Endodermal cell (in vitro differentiated cells): Measurements from ENCODE around the gene CBR3. TPM values are rescaled to one million over a fixed set of nuclear protein-coding genes. Genes with fewer than 3 reads are reported as not detected.

Experiments
- DNase-seq: peaks from one replicate; pipeline ENCODE4 v3.0.0-alpha.2; 2017
- H3K27ac ChIP-seq: 2 replicates; pipeline ENCODE4 v1.5.1; 2013; ENCODE audit warnings: mild to moderate bottlenecking, low read depth, low read length, moderate library complexity
- H3K27me3 ChIP-seq: 2 replicates; pipeline ENCODE4 v1.6.1; 2013; ENCODE audit warnings: mild to moderate bottlenecking, low read length, moderate library complexity; ENCODE audit not compliant: insufficient read depth, control insufficient read depth, poor library complexity, severe bottlenecking
- H3K36me3 ChIP-seq: 2 replicates; pipeline ENCODE4 v1.7.0; 2013; ENCODE audit warnings: mild to moderate bottlenecking, low read length, moderate library complexity; ENCODE audit not compliant: control insufficient read depth, insufficient read depth
- H3K4me1 ChIP-seq: one replicate; pipeline ENCODE4 v1.7.0; 2013; ENCODE audit warnings: low read length; ENCODE audit not compliant: control insufficient read depth, insufficient read depth
- H3K4me3 ChIP-seq: 2 replicates; pipeline ENCODE4 v1.5.1; 2013; ENCODE audit warnings: mild to moderate bottlenecking, low read length, moderate library complexity
- H3K9ac ChIP-seq: 2 replicates; pipeline ENCODE4 v1.6.1; 2013; ENCODE audit warnings: mild to moderate bottlenecking, low read length, moderate library complexity; ENCODE audit not compliant: poor library complexity, severe bottlenecking; ENCODE audit errors: extremely low read depth
- H3K9me3 ChIP-seq: 2 replicates; pipeline ENCODE4 v1.6.1; 2013; ENCODE audit warnings: mild to moderate bottlenecking, low read length, moderate library complexity; ENCODE audit not compliant: control insufficient read depth
- H3K27ac Mint-ChIP-seq: 2 replicates; pipeline ENCODE4 v1.8.0; 2020; ENCODE audit warnings: mixed read lengths
- H3K27me3 Mint-ChIP-seq: 2 replicates; pipeline ENCODE4 v1.8.0; 2021; ENCODE audit warnings: mild to moderate bottlenecking, mixed read lengths; ENCODE audit not compliant: insufficient read depth
- H3K36me3 Mint-ChIP-seq: 2 replicates; pipeline ENCODE4 v1.8.0; 2020; ENCODE audit warnings: low read depth, mixed read lengths
- H3K4me1 Mint-ChIP-seq: 2 replicates; pipeline ENCODE4 v1.8.0; 2020; ENCODE audit warnings: mixed read lengths
- H3K4me3 Mint-ChIP-seq: 2 replicates; pipeline ENCODE4 v1.8.0; 2020; ENCODE audit warnings: mild to moderate bottlenecking, moderate library complexity, mixed read lengths
- H3K9me3 Mint-ChIP-seq: 2 replicates; pipeline ENCODE4 v1.8.0; 2020; ENCODE audit warnings: mild to moderate bottlenecking, mixed read lengths
- CTCF ChIP-seq: fragments of 200-600 bp; sonication (generic); conservative IDR thresholded peaks from 2 replicates; pipeline ENCODE4 v1.5.0; 2021; ENCODE audit warnings: antibody characterized with exemption, mild to moderate bottlenecking
- WGBS, 2 experiments: methylation state at CpG; one replicate each; pipeline versions ENCODE4 v1.1.5 to v1.1.7; 2013; ENCODE audit warnings: missing lambda C conversion rate in 2 of 2, mixed read lengths in 1 of 2; ENCODE audit not compliant: insufficient coverage in 1 of 2, insufficient read length in 1 of 2; 5-methylcytosine and 5-hydroxymethylcytosine counted together
- total RNA-seq, 2 donors: library from RNA; stranded (reverse); fragmentation: NEBNext Ultra II Directional in 1 of 2; extraction: Animal tissue kit (Norgen Biotek cat#: 25700) in 1 of 2; gene quantifications; 2 replicates in 1 of 2; 3 replicates in 1 of 2; pipeline ENCODE4 v1.2.1, GENCODE V29; 2021

CBR3 gene
- total RNA-seq, 2 donors from 2014 or later, result not detected

DNA sequence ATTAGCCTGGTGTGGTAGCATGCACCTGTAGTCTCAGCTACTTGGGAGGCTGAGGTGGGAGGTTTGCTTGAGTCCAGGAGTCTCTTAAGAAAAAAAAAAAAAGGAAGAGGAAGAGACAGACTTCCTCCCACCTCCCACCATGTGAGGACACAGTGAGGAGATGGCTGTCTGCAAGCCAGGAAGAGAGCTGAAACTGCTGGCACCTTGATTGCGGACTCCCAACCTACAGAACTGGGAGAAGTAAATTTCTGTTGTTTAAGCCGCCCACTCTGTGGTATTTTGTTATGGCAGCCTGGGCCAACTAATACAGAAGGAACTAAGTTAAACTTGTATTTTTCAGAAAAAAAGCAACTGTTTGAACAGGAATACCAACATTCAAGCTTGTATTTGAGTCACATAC is 43.5 kb downstream of the CBR3 start:
- peaks cover 1% of the 10 kb centered on the region for H3K4me1 Mint-ChIP-seq

DNA sequence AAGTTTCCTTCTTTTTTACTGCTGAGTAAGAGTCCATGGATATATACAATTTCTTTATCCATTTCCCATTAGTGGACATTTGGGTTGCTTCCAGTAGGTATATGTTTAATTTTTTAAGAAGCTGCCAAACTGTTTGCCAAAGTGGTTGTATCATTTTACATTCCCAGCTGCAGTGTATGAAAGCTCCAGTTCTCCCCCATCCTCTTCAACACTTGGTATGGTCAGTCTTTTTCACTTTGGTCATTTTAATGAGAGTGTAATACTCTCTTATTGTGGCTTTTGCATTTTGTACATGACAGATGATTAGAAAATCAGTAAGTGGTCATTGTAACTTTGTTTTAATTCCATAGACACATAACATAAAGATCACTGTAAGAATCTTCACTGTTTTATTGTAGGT is 44.3 kb downstream of the CBR3 start:
- DNase-seq, result no peak
- Mint-ChIP-seq H3K4me3 (no peak overlapping the region), H3K36me3 (peaks cover 2% of the 10 kb centered on the region), H3K27me3 (no peaks in the 10 kb centered on the region), H3K27ac (no peak overlapping the region), H3K9me3 (no peaks in the 10 kb centered on the region), H3K4me1 (peaks cover 1% of the 10 kb centered on the region)
- no peaks in the 10 kb centered on the region for H3K9me3 ChIP-seq
- no peaks in the 10 kb centered on the region for H3K4me1 ChIP-seq
- no peaks in the 10 kb centered on the region for H3K36me3 ChIP-seq
- H3K27me3 ChIP-seq, result no peaks in the 10 kb centered on the region
- H3K4me3 ChIP-seq, result no peak overlapping the region
- no peak for TF ChIP-seq CTCF
- H3K27ac ChIP-seq, result no peak overlapping the region
- no peak overlapping the region for H3K9ac ChIP-seq

More for the DNA sequence above, 43.5 kb downstream of the CBR3 start:
- no peak overlapping the region for H3K27ac Mint-ChIP-seq
- H3K4me3 ChIP-seq, result no peak overlapping the region
- DNase-seq, result no peak
- H3K27me3 ChIP-seq, result no peaks in the 10 kb centered on the region
- no peak for TF ChIP-seq CTCF
- no peaks in the 10 kb centered on the region for H3K9me3 ChIP-seq
- peaks cover 2% of the 10 kb centered on the region for H3K36me3 Mint-ChIP-seq
- no peaks in the 10 kb centered on the region for H3K4me1 ChIP-seq
- no peak overlapping the region for H3K9ac ChIP-seq
- H3K27me3 Mint-ChIP-seq, result no peaks in the 10 kb centered on the region
- H3K9me3 Mint-ChIP-seq, result no peaks in the 10 kb centered on the region
- 92 to 100% methylated on average over 1 to 2 of the region's 2 CpGs for WGBS, 2 experiments
- H3K27ac ChIP-seq, result no peak overlapping the region
- no peak overlapping the region for H3K4me3 Mint-ChIP-seq
- H3K36me3 ChIP-seq, result no peaks in the 10 kb centered on the region

DNA sequence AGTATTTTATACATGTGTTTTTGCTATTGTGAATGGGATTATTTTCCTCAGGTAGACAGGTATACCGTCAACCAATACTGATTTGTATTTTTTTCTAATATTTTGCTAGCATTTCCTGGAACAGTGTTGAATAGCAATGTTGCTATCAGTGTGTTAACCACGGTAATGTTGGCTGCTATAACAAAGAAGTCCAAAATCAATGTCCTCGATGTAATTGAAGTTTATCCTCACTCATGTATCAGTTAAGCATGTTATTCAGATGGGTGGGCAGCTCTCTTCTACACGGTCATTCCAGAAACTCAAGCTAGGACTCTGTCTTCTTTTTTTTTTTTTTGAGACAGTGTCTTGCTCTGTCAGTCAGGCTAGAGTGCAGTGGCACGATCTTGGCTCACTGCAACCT is 46.1 kb downstream of the CBR3 start:
- no peak for DNase-seq
- Histone ChIP-seq H3K27ac (no peak overlapping the region), H3K27me3 (no peaks in the 10 kb centered on the region), H3K9me3 (no peaks in the 10 kb centered on the region), H3K4me3 (no peak overlapping the region), H3K4me1 (no peaks in the 10 kb centered on the region), H3K36me3 (no peaks in the 10 kb centered on the region), H3K9ac (no peak overlapping the region)
- Mint-ChIP-seq H3K9me3 (no peaks in the 10 kb centered on the region), H3K27ac (no peak overlapping the region), H3K4me1 (no peaks in the 10 kb centered on the region), H3K4me3 (no peak overlapping the region), H3K27me3 (no peaks in the 10 kb centered on the region), H3K36me3 (peaks cover 2% of the 10 kb centered on the region)
- TF ChIP-seq CTCF, result no peak
- 89 to 93% methylated on average over 3 to 5 of the region's 5 CpGs for WGBS, 2 experiments
